Lower leg skin (tissue), 4 donors: Measurements from ENCODE around the gene MYL12A. TPM values are rescaled to one million over a fixed set of nuclear protein-coding genes. Genes with fewer than 3 reads are reported as not detected.

Experiments used
- DNase-seq, 2 donors: peaks; one replicate each; pipeline ENCODE4 v3.0.0-alpha.2; 2019; ENCODE audit warnings: low spot score in 2 of 2
- H3K4me3 ChIP-seq: fragments of 200-600 bp; sonication (generic); 2 replicates; pipeline ENCODE4 v1.5.1; 2017; ENCODE audit warnings: mild to moderate bottlenecking, low read depth; ENCODE audit not compliant: poor library complexity, severe bottlenecking
- POLR2A ChIP-seq, 2 donors: fragments of 450-650 bp; IDR thresholded peaks; one replicate each; pipeline ENCODE4 v1.6.1; 2016 to 2017; ENCODE audit warnings: antibody characterized with exemption in 2 of 2, mild to moderate bottlenecking in 1 of 2, moderate library complexity in 1 of 2
- WGBS, 2 donors: methylation state at CpG; one replicate each; pipeline ENCODE4 v1.1.5; 2018; 5-methylcytosine and 5-hydroxymethylcytosine counted together
- intact Hi-C: fragments of 100-400 bp; cut with DNase I; formaldehyde crosslinking; loops from one replicate; pipeline ENCODE4 v1.15.0; 2023; ENCODE audit warnings: low total_unique reads
- total RNA-seq, 4 donors: library from RNA; depleted of rRNA; stranded (reverse); fragments of >200 nt; gene quantifications; one replicate each; pipeline ENCODE4 v1.1.0, GENCODE V29; 2016
- TF ChIP-seq, protein P1 (sequence below), 3 donors: fragments of 450-650 bp; IDR thresholded peaks; one replicate each; pipeline ENCODE4 v1.5.1; 2016; ENCODE audit warnings: antibody characterized with exemption in 3 of 3, mild to moderate bottlenecking in 3 of 3, moderate library complexity in 2 of 3

Gene MYL12A
- total RNA-seq, 4 donors from 2014 or later: 240 to 337 (median 294) TPM

DNA sequence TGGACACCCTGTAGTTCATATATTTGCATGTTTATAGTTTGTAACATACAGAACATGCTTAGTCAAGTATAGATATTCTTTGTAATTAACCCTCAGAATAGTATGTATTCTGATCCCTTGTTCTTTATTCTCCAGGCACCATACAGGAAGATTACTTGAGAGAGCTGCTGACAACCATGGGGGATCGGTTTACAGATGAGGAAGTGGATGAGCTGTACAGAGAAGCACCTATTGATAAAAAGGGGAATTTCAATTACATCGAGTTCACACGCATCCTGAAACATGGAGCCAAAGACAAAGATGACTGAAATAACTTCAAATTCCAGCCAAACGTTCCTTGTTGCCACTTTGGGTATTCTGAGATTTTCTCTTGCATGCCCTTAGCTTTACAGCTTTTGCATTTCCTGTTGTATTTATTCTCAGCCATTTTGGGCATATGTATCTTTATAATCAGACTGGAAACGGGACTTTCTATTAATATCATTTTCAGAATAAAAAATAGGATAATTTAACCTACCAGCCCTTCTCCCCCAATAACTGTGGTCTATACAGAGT, 8.1 kb downstream of the MYL12A start:
- DNase-seq: no peak
- no peak overlapping the region for H3K4me3 ChIP-seq
- intact Hi-C loops: no loop called here
- 74 to 75% methylated on average over 5 of the region's 5 CpGs for WGBS, 2 donors
- TF ChIP-seq, protein P1, sequence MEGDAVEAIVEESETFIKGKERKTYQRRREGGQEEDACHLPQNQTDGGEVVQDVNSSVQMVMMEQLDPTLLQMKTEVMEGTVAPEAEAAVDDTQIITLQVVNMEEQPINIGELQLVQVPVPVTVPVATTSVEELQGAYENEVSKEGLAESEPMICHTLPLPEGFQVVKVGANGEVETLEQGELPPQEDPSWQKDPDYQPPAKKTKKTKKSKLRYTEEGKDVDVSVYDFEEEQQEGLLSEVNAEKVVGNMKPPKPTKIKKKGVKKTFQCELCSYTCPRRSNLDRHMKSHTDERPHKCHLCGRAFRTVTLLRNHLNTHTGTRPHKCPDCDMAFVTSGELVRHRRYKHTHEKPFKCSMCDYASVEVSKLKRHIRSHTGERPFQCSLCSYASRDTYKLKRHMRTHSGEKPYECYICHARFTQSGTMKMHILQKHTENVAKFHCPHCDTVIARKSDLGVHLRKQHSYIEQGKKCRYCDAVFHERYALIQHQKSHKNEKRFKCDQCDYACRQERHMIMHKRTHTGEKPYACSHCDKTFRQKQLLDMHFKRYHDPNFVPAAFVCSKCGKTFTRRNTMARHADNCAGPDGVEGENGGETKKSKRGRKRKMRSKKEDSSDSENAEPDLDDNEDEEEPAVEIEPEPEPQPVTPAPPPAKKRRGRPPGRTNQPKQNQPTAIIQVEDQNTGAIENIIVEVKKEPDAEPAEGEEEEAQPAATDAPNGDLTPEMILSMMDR (IDR thresholded peaks at IDR 0.05): no peak
- TF ChIP-seq POLR2A (IDR thresholded peaks at IDR 0.05): no peak

DNA sequence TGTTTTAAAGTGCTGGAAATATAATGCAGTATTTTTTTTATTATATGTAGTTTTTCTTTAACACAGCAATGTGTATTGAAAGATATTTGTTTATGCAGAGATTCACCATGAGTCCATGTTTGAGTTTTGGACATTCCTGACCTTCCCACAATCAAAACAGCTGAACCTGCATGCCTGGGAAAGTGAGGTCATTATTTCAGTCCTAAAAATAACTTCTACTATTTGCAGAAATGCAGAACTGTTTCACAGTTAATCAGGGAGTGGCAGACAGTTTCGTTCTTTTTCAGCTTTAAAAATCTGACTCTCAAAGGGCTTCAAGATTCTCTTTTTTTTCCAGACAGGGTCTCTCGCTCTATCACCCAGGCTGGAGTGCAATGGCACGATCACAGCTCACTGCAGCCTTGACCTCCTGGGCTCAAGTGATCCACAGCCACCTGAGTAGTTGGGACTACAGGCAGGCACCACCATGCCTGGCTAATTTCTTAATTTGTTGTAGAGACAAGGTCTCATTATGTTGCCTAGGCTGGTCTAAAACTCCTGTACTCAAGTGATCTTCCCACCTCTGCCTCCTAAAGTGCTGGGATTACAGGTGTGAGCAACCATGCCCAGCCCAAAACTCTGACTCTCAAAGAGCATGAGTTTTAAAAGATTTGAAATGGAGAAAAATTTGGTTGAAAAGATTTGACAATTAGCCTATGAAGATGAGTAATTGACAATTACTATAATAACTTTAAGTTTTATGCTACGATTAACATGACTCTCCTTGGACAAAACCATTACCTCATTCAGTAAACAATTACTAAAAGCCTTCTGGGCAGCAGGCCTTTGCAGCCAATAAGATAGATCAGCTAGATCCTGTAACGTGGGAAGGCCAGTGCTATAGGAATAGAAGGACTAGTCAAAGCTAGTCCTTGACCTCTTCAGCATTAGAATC, 9.4 kb downstream of the MYL12A start:
- TF ChIP-seq, protein P1 (IDR thresholded peaks at IDR 0.05): no peak
- TF ChIP-seq POLR2A (IDR thresholded peaks at IDR 0.05): no peak
- intact Hi-C loops: no loop called here
- 71 to 72% methylated on average over 5 of the region's 5 CpGs for WGBS, 2 donors
- no peak for DNase-seq
- no peak overlapping the region for H3K4me3 ChIP-seq

DNA sequence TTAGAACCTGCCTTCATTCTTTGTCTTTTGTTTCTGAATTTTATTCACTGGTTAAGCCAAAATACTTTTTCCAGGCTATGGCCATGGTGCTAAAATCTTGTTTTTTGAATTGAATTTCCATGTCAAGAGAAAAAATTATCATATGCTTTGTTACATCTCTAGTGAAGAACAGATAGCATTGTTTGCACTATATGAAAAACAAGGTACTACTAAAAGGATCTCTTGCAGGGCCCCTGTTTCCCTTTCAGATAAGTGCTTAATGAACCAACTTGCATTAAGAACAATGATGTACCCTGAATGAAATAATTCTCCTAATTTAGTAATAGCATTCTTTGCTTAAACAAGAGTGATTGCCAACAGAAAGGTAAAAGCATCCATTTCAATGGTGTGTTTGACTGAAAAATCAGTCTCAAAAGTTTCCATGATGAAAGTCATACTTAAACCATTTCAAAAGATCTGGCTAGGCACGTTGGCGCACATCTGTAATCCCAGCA, 10.1 kb downstream of the MYL12A start:
- 95 to 97% methylated on average over 2 of the region's 2 CpGs for WGBS, 2 donors
- intact Hi-C loops: no loop called here

DNA sequence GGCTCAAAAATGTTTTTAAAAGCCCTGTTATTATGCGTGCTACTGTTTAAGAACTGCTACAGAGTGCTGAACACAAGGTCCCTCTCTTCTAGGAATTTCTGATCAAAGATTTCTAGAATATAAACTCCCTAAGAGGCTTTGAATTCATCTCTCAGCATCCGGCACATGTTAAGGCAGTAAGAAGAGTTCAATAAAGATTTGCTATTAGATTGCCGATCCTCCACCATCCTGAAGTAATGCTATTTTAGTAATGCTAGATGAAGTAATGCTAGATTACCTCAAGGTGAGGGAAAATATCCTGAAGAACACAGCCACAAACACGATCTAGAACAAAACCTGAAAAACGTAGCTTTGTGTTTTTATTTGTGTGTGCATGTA, 13.4 kb downstream of the MYL12A start:
- WGBS, 2 donors: 8 to 14% methylated on average over 5 of the region's 5 CpGs
- TF ChIP-seq, protein P1 (IDR thresholded peaks at IDR 0.05): no peak
- TF ChIP-seq POLR2A (IDR thresholded peaks at IDR 0.05): no peak
- no peak for DNase-seq
- intact Hi-C loops: no loop called here
- H3K4me3 ChIP-seq: peak overlapping the region; percentile 100

More for the DNA sequence above, 10.1 kb downstream of the MYL12A start:
- DNase-seq: no peak
- TF ChIP-seq POLR2A (IDR thresholded peaks at IDR 0.05): no peak
- no peak overlapping the region for H3K4me3 ChIP-seq

DNA sequence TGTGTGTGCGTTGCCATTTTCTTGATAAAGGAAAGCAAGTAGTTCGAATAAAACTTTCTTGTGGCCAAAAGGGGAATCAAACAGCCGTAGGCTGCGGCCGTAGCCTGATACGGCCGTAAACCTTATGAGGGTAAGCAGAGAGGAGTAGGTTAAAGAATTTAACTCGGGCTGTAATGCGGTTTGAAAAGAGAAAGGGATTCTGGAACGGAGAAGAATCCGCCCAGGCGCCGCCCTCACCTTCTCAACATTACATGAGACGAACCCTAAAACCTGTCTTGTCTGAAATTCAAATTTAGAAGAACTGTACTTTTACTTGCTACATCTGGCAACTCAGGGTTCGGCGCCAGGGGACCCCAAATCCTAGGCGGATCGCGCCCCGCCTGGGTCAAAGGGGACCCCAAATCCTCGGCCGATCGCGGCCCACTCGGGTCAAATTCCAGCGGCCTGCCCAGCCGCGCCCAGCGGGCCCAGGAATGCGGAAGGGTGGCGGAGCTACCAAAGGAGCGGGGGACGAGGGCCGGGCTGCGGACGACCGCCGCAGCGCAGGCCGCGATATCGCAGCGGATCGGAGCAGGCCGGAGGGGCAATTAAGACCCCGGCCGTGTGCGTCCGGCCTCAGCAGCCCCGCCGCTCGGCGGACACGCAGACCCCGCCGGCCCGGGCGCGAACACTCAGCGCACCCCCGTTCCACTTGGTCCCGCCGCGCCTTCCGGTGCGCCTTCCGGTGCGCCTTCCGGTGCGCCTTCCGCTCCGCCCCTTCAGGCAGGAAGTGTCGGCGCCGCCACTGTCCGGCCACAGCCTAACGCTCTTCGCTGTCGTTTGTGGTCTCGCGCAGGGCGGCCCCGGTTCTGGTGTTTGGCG, 14.0 kb downstream of the MYL12A start, which contains the start of gene MYL12B:
TSS of gene MYL12B (plus strand) at position 761 of the 861 bp plus-strand sequence. CDS start 10,766 bp downstream, outside the sequence.
- WGBS, 2 donors: 0 to 1% methylated on average over 40 to 53 of the region's 84 CpGs
- TF ChIP-seq, protein P1 (IDR thresholded peaks at IDR 0.05): no peak
- peak in 1 of 2 donors; percentile 51 for TF ChIP-seq POLR2A (IDR thresholded peaks at IDR 0.05)
- peak within 1 kb of the TSS; percentile 100 for H3K4me3 ChIP-seq
- intact Hi-C loops: no loop called here
- DNase-seq: peak; percentile 71 to 97
